ENCODE measurements around the gene S100A6.

S100A6 gene

GRCh38 chr1:153544453-153545066 is 8.8 kb upstream of the S100A6 start:
- DNase-seq = no peak

GRCh38 chr1:153543736-153544135 is 7.9 kb upstream of the S100A6 start:
- no peak for DNase-seq

- no peak for DNase-seq
These were observed 7.3 kb upstream of the S100A6 start for GRCh38 chr1:153542956-153543711.

GRCh38 chr1:153541641-153542590 is 6.1 kb upstream of the S100A6 start:
- DNase-seq = no peak

- DNase-seq = peak; percentile 81 to 84
These were observed 4.9 kb upstream of the S100A6 start, which contains the start of gene S100A5 for GRCh38 chr1:153540394-153541361. TSS of gene S100A5 (minus strand) at chr1:153540934. CDS start at chr1:153540191, 743 bp downstream.

GRCh38 chr1:153539395-153540093 is 3.8 kb upstream of the S100A6 start:
- no peak for DNase-seq

GRCh38 chr1:153538315-153538821 is 2.6 kb upstream of the S100A6 start:
- no peak for DNase-seq

GRCh38 chr1:153537376-153537730 is 1.6 kb upstream of the S100A6 start:
- DNase-seq = no peak

GRCh38 chr1:153536671-153537375 is 1.0 kb upstream of the S100A6 start:
- no peak for DNase-seq

GRCh38 chr1:153536012-153536670 is 350 bp upstream of the S100A6 start:
- peak in 1 of 2 experiments; percentile 21 for DNase-seq

- DNase-seq = no peak
These were observed 908 bp downstream of the S100A6 start for GRCh38 chr1:153534925-153535241.

- no peak for DNase-seq
These were observed 1.4 kb downstream of the S100A6 start for GRCh38 chr1:153534226-153534924.

GRCh38 chr1:153533689-153534201 is 2.0 kb downstream of the S100A6 start:
- no peak for DNase-seq

- peak; percentile 81 to 86 for DNase-seq
These were observed 2.8 kb downstream of the S100A6 start for GRCh38 chr1:153532769-153533599.

GRCh38 chr1:153532181-153532580 is 3.6 kb downstream of the S100A6 start:
- no peak for DNase-seq

- no peak for DNase-seq
These were observed 4.2 kb downstream of the S100A6 start for GRCh38 chr1:153531638-153532037.

- no peak for DNase-seq
These were observed 8.1 kb downstream of the S100A6 start for GRCh38 chr1:153527683-153528040.

GRCh38 chr1:153527023-153527682 is 8.6 kb downstream of the S100A6 start:
- DNase-seq = no peak

Data from Kasumi-1 (cell line).